HepG2 (cell line): ENCODE measurements around the gene CMC1. TPM values are rescaled to one million over a fixed set of nuclear protein-coding genes. Genes with fewer than 3 reads are reported as not detected.

Experiments
- ATAC-seq: fragments of 200-7000 bp; cut with Tn5 transposase; 3 replicates; pipeline ENCODE4 v1.9.1; 2020; ENCODE audit warnings: mild to moderate bottlenecking, moderate library complexity
- BruUV-seq: library from RNA; stranded (reverse); fragments of 400-500 nt; replicated peaks from 2 replicates; lab custom pipeline; 2021; lab: Mats Ljungman, UMichigan
- CTCF ChIA-PET: fragments of 300-600 bp; formaldehyde crosslinking; extraction: SDS; loops from one replicate; lab custom pipeline; 2021; ENCODE audit warnings: low total read pairs, inconsistent platforms, low intra/inter-chr PET ratio; lab: Yijun Ruan, JAX
- POLR2A ChIA-PET: fragments of 350-600 bp; sonication (Branson Sonifier 250); formaldehyde crosslinking; loops from one replicate; lab custom pipeline; 2020; ENCODE audit warnings: antibody characterized with exemption, inconsistent platforms; lab: Yijun Ruan, JAX
- DNase-seq: peaks from one replicate; pipeline ENCODE4 v3.0.0-alpha.2; 2015; ENCODE audit warnings: low spot score
- FAIRE-seq: peaks from 3 replicates; lab custom pipeline; 2011; peaks lifted over from hg19 to GRCh38; lab: Jason Lieb, UNC
- H2AFZ ChIP-seq: one replicate; pipeline ENCODE4 v1.6.1; 2011; ENCODE audit warnings: low read length, inconsistent platforms
- H3K27ac ChIP-seq: fragments of 300-600 bp; 3 replicates; pipeline ENCODE4 v1.8.0; 2011; ENCODE audit warnings: mixed run types, mild to moderate bottlenecking, mixed read lengths, low read length, inconsistent platforms; ENCODE audit not compliant: insufficient read depth; ENCODE audit errors: extremely low read length
- H3K27me3 ChIP-seq, 2 experiments: fragments of 200-600 bp in 1 of 2; 2 replicates in 1 of 2; 3 replicates in 1 of 2; pipeline versions ENCODE4 v1.6.0 to v1.8.0; 2011; ENCODE audit warnings: low read length in 2 of 2, mild to moderate bottlenecking in 2 of 2, moderate library complexity in 2 of 2, inconsistent platforms in 1 of 2; ENCODE audit not compliant: insufficient read depth in 2 of 2, control insufficient read depth in 1 of 2
- H3K36me3 ChIP-seq, 2 experiments: fragments of 200-600 bp in 1 of 2; replicated peaks in 1 of 2; 2 replicates in 1 of 2; 3 replicates in 1 of 2; pipeline versions ENCODE4 v1.5.1 to v1.8.0; 2011; ENCODE audit warnings: low read length in 2 of 2, inconsistent platforms in 1 of 2; ENCODE audit not compliant: insufficient read depth in 2 of 2, control insufficient read depth in 1 of 2
- H3K4me1 ChIP-seq: 2 replicates; pipeline ENCODE4 v1.5.1; 2012; ENCODE audit warnings: low read length, inconsistent platforms; ENCODE audit not compliant: insufficient read depth
- H3K4me2 ChIP-seq: 2 replicates; pipeline ENCODE4 v1.6.0; 2011; ENCODE audit warnings: low read depth, low read length, inconsistent platforms
- H3K4me3 ChIP-seq, 3 experiments: fragments of 200-600 bp in 1 of 3; sonication (generic), shearing (Covaris generic) in 1 of 3; replicated peaks in 1 of 3; 2 replicates each; pipeline ENCODE4 v1.5.1; 2011 to 2016; ENCODE audit warnings: low read length in 3 of 3, inconsistent platforms in 2 of 3, low read depth in 2 of 3, mild to moderate bottlenecking in 2 of 3, control low read depth in 1 of 3, mixed read lengths in 1 of 3; ENCODE audit not compliant: insufficient read depth in 1 of 3
- H3K79me2 ChIP-seq: one replicate; pipeline ENCODE4 v1.6.1; 2011; ENCODE audit warnings: low read length, inconsistent platforms; ENCODE audit not compliant: insufficient read depth
- H3K9ac ChIP-seq: 2 replicates; pipeline ENCODE4 v1.6.0; 2011; ENCODE audit warnings: mild to moderate bottlenecking, low read depth, low read length, inconsistent platforms; ENCODE audit not compliant: insufficient read depth
- H3K9me3 ChIP-seq: 2 replicates; pipeline ENCODE4 v1.5.1; 2012; ENCODE audit warnings: mild to moderate bottlenecking, low read length
- H4K20me1 ChIP-seq: 2 replicates; pipeline ENCODE4 v1.6.0; 2011; ENCODE audit warnings: inconsistent platforms, mild to moderate bottlenecking, low read length, moderate library complexity; ENCODE audit not compliant: insufficient read depth
- CSRNP1 ChIP-seq: sonication (generic); formaldehyde crosslinking; IDR thresholded peaks from 2 replicates; pipeline ENCODE4 v1.8.1; 2023; ENCODE audit warnings: mild to moderate bottlenecking, missing genetic modification reagents
- FOXK1 ChIP-seq: sonication (generic); formaldehyde crosslinking; IDR thresholded peaks from 2 replicates; pipeline ENCODE4 v1.4.0; 2020; ENCODE audit warnings: low read depth, missing genetic modification reagents, borderline replicate concordance
- HNRNPK ChIP-seq: fragments of 200-400 bp; formaldehyde crosslinking; IDR thresholded peaks from 2 replicates; pipeline ENCODE4 v1.6.1; 2018; ENCODE audit warnings: low read length, low read depth, moderate library complexity, mild to moderate bottlenecking; ENCODE audit not compliant: poor library complexity, severe bottlenecking
- HNRNPL ChIP-seq: fragments of 200-400 bp; formaldehyde crosslinking; IDR thresholded peaks from 2 replicates; pipeline ENCODE4 v1.6.1; 2017; ENCODE audit warnings: mild to moderate bottlenecking, low read depth, low read length
- KAT7 ChIP-seq: IDR thresholded peaks from 2 replicates; pipeline ENCODE4 v1.6.1; 2018; ENCODE audit warnings: borderline replicate concordance, missing compliant biosample characterization
- KLF16 ChIP-seq, 2 experiments: sonication (generic) in 1 of 2; formaldehyde crosslinking in 1 of 2; IDR thresholded peaks; 2 replicates each; pipeline versions ENCODE4 v1.6.1 to v1.8.0; 2016 to 2023; ENCODE audit warnings: missing genetic modification reagents in 2 of 2, missing compliant biosample characterization in 1 of 2
- MLX ChIP-seq: IDR thresholded peaks from 2 replicates; pipeline ENCODE4 v1.6.1; 2016
- PCBP1 ChIP-seq: fragments of 200-400 bp; formaldehyde crosslinking; IDR thresholded peaks from 2 replicates; pipeline ENCODE4 v1.6.1; 2017; ENCODE audit warnings: mild to moderate bottlenecking, low read depth, low read length, borderline replicate concordance
- THAP11 ChIP-seq: IDR thresholded peaks from 2 replicates; pipeline ENCODE4 v1.6.1; 2016; ENCODE audit warnings: missing biosample characterization, missing genetic modification reagents
- WGBS: methylation state at CpG from one replicate; pipeline ENCODE4 v1.1.6; 2017; ENCODE audit warnings: low lambda C conversion rate; 5-methylcytosine and 5-hydroxymethylcytosine counted together
- in situ Hi-C: cut with HindIII; loops from 2 replicates; pipeline ENCODE4 v1.10.0; 2017; ENCODE audit warnings: low pct_unique_long_range_greater_than_20kb; ENCODE audit not compliant: extremely low pct_ligation_motif_present
- intact Hi-C: fragments of 100-400 bp; cut with micrococcal nuclease; formaldehyde crosslinking; loops from one replicate; pipeline ENCODE4 v1.10.0; 2022; ENCODE audit not compliant: unreplicated experiment
- polyA plus RNA-seq, 8 experiments: library from polyadenylated mRNA; depleted of rRNA in 3 of 8; stranded (reverse) in 7 of 8; unstranded in 1 of 8; fragments of >200 nt; fragmentation: Illumina TruSeq in 4 of 8; extraction: Trizol in 4 of 8; gene quantifications; 2 replicates each; pipeline versions ENCODE4 v1.2.1 to v1.2.3, GENCODE V29; 2011 to 2016; ENCODE audit warnings: low read depth in 4 of 8, missing spikeins in 1 of 8, mixed read lengths in 1 of 8; ENCODE audit not compliant: insufficient read depth in 1 of 8
- total RNA-seq, 5 experiments: library from RNA; depleted of rRNA; stranded (reverse); fragments of >200 nt; fragmentation: Illumina TruSeq; extraction: Trizol; gene quantifications; 2 replicates each; pipeline ENCODE4 v1.2.3, GENCODE V29; 2016; ENCODE audit warnings: low read depth in 1 of 5

Gene CMC1
- total and polyA plus RNA-seq, 2 of the 13 experiments (the other 11 are each of a cell fraction or from before 2014, with no cell fraction given), result 22.1 to 29.5 TPM

GRCh38 chr3:28299705-28300104 is 58.3 kb downstream of the CMC1 start:
- H3K9me3 ChIP-seq, result no peaks in the 10 kb centered on the region
- FAIRE-seq (no peak), DNase-seq (no peak), ATAC-seq (no peak)
- H3K4me3 ChIP-seq, result no peak overlapping the region
- POLR2A ChIA-PET, result no interaction called here
- WGBS, result 97% methylated on average over 1 of the region's 1 CpG
- H3K9ac ChIP-seq, result no peak overlapping the region
- BruUV-seq, result no TSS peak
- H4K20me1 ChIP-seq, result peaks cover 3% of the 10 kb centered on the region; the same call in 1 of the 2 replicates
- H3K27ac ChIP-seq, result no peak overlapping the region
- intact Hi-C loops (no loop called here), in situ Hi-C loops (no loop called here)
- H3K27me3 ChIP-seq, result no peaks in the 10 kb centered on the region
- H3K79me2 ChIP-seq, result no peaks in the 10 kb centered on the region
- no peak for TF ChIP-seq HNRNPL
- no peak for TF ChIP-seq KLF16 (CRISPR knock-in tag; IDR thresholded peaks at IDR 0.05)
- TF ChIP-seq FOXK1 (CRISPR knock-in tag), result no peak
- TF ChIP-seq KAT7 (CRISPR knock-in tag), result no peak
- no peak for TF ChIP-seq MLX
- H2AFZ ChIP-seq, result no peak overlapping the region
- no peak overlapping the region for H3K4me2 ChIP-seq
- H3K4me1 ChIP-seq, result no peaks in the 10 kb centered on the region; the same call in 1 of the 2 replicates
- CTCF ChIA-PET, result no interaction called here
- peaks cover 0 to 3% of the 10 kb centered on the region in 2 experiments; a peak in 1 of 5 replicates for H3K36me3 ChIP-seq

GRCh38 chr3:28300345-28300962 is 59.0 kb downstream of the CMC1 start:
- POLR2A ChIA-PET, result no interaction called here
- CTCF ChIA-PET, result no interaction called here

More at GRCh38 chr3:28300345-28300962, 59.0 kb downstream of the CMC1 start:
- no peaks in the 10 kb centered on the region for H3K27me3 ChIP-seq
- no peak for DNase-seq
- H4K20me1 ChIP-seq, result peaks cover 3% of the 10 kb centered on the region; the same call in 1 of the 2 replicates
- FAIRE-seq, result no peak
- no peak overlapping the region for H3K9ac ChIP-seq
- no peaks in the 10 kb centered on the region for H3K9me3 ChIP-seq
- H2AFZ ChIP-seq, result no peak overlapping the region
- no peak overlapping the region for H3K4me2 ChIP-seq
- ATAC-seq, result no peak
- WGBS, result 95% methylated on average over 5 of the region's 5 CpGs
- H3K27ac ChIP-seq, result no peak overlapping the region
- BruUV-seq, result no TSS peak
- H3K4me3 ChIP-seq, result no peak overlapping the region
- intact Hi-C loops (no loop called here), in situ Hi-C loops (no loop called here)
- no peaks in the 10 kb centered on the region; a peak in 1 of 5 replicates for H3K36me3 ChIP-seq
- H3K4me1 ChIP-seq, result no peaks in the 10 kb centered on the region; the same call in 1 of the 2 replicates
- no peaks in the 10 kb centered on the region for H3K79me2 ChIP-seq
- TF ChIP-seq PCBP1 (0 out of 2 replicates have a peak, but pooled peaks have one; percentile 52), THAP11 (no peak), HNRNPK (peak; percentile 96), CSRNP1 (no peak)
